Activated CD4-positive, alpha-beta T cell treated with anti-CD3 and anti-CD28 coated beads for 24 hours (primary cell): Measurements from ENCODE around the gene IVNS1ABP.

Source experiments
- DNase-seq, 2 donors: peaks; one replicate each; pipeline ENCODE4 v3.0.0-alpha.2; 2020; ENCODE audit warnings: low read depth in 2 of 2

IVNS1ABP gene

GRCh38 chr1:185293967-185294542 lies 23.0 kb downstream of the IVNS1ABP start:
- no peak for DNase-seq

GRCh38 chr1:185292237-185292636 lies 24.8 kb downstream of the IVNS1ABP start:
- DNase-seq: no peak

GRCh38 chr1:185291652-185292051 lies 25.4 kb downstream of the IVNS1ABP start:
- no peak for DNase-seq

- no peak for DNase-seq
Observed at GRCh38 chr1:185291159-185291558, 25.9 kb downstream of the IVNS1ABP start.

- no peak for DNase-seq
Observed at GRCh38 chr1:185289880-185290279, 27.2 kb downstream of the IVNS1ABP start.

GRCh38 chr1:185288435-185288834 lies 28.6 kb downstream of the IVNS1ABP start:
- DNase-seq: no peak

- no peak for DNase-seq
Observed at GRCh38 chr1:185287451-185287850, 29.6 kb downstream of the IVNS1ABP start.

- no peak for DNase-seq
Observed at GRCh38 chr1:185284533-185285276, 32.3 kb downstream of the IVNS1ABP start.

GRCh38 chr1:185284116-185284515 lies 32.9 kb downstream of the IVNS1ABP start:
- DNase-seq: no peak

- no peak for DNase-seq
Observed at GRCh38 chr1:185281245-185281644, 35.8 kb downstream of the IVNS1ABP start.

- no peak for DNase-seq
Observed at GRCh38 chr1:185280589-185280988, 36.5 kb downstream of the IVNS1ABP start.

GRCh38 chr1:185279571-185279970 lies 37.5 kb downstream of the IVNS1ABP start:
- no peak for DNase-seq

- no peak for DNase-seq
Observed at GRCh38 chr1:185271921-185272320, 45.1 kb downstream of the IVNS1ABP start.

- DNase-seq: no peak
Observed at GRCh38 chr1:185268352-185268751, 48.7 kb downstream of the IVNS1ABP start.

GRCh38 chr1:185267701-185268100 lies 49.3 kb downstream of the IVNS1ABP start:
- DNase-seq: no peak

GRCh38 chr1:185267301-185267700 lies 49.7 kb downstream of the IVNS1ABP start:
- DNase-seq: no peak

- no peak for DNase-seq
Observed at GRCh38 chr1:185265314-185265713, 51.7 kb downstream of the IVNS1ABP start.

GRCh38 chr1:185263780-185264179 lies 53.3 kb downstream of the IVNS1ABP start:
- DNase-seq: no peak

- DNase-seq: no peak
Observed at GRCh38 chr1:185263292-185263691, 53.8 kb downstream of the IVNS1ABP start.

- DNase-seq: no peak
Observed at GRCh38 chr1:185262151-185262550, 54.9 kb downstream of the IVNS1ABP start.

- DNase-seq: no peak
Observed at GRCh38 chr1:185260611-185261010, 56.4 kb downstream of the IVNS1ABP start.

- no peak for DNase-seq
Observed at GRCh38 chr1:185258676-185259075, 58.4 kb downstream of the IVNS1ABP start.

GRCh38 chr1:185257950-185258208 lies 59.2 kb downstream of the IVNS1ABP start:
- no peak for DNase-seq
